GM21717 (cell line): ENCODE data around the gene PIP5K1A.
"Not testable (repeated sequence)": the region's sequence is repeated elsewhere in the genome, so short reads cannot be mapped to it uniquely, and the experiment has no call there.

Source experiments
- ATAC-seq: cut with Tn5 transposase; IDR thresholded peaks from one replicate; pipeline ENCODE4 v1.9.1; 2021; ENCODE audit warnings: mild to moderate bottlenecking, moderate library complexity; ENCODE audit not compliant: unreplicated experiment

Gene PIP5K1A

GRCh38 chr1:151198254-151199127 is at the start of gene PIP5K1A:
Gene PIP5K1A (plus strand): TSS chr1:151198552. CDS start chr1:151198997, 445 bp downstream.
- peak; percentile 74 for ATAC-seq

GRCh38 chr1:151156515-151156819 is 41.9 kb upstream of the PIP5K1A start, which contains the start of gene TNFAIP8L2:
Gene TNFAIP8L2 (plus strand): TSS chr1:151156649. CDS start chr1:151158698, 2,049 bp downstream.
- ATAC-seq: peak; percentile 62

GRCh38 chr1:151157067-151157531 is 41.3 kb upstream of the PIP5K1A start:
- no peak for ATAC-seq

- ATAC-seq: no peak
Measured at GRCh38 chr1:151158326-151158725, 40.0 kb upstream of the PIP5K1A start.

GRCh38 chr1:151158751-151159251 is 39.6 kb upstream of the PIP5K1A start:
- ATAC-seq: no peak

- ATAC-seq: no peak
Measured at GRCh38 chr1:151159373-151159772, 39.0 kb upstream of the PIP5K1A start.

- no peak for ATAC-seq
Measured at GRCh38 chr1:151164732-151165280, 33.5 kb upstream of the PIP5K1A start.

GRCh38 chr1:151165281-151165737 is 33.0 kb upstream of the PIP5K1A start:
- no peak for ATAC-seq

GRCh38 chr1:151165738-151166504 is 32.4 kb upstream of the PIP5K1A start, which contains the start of the genes LYSMD1 and SCNM1:
Gene LYSMD1 (minus strand): TSS chr1:151165902. CDS start chr1:151165258, 644 bp downstream.
Gene SCNM1 (plus strand): TSS chr1:151166144. CDS start chr1:151166153, 9 bp downstream.
- ATAC-seq: peak; percentile 74

GRCh38 chr1:151166505-151166956 is 31.8 kb upstream of the PIP5K1A start:
- ATAC-seq: peak; percentile 7

- no peak for ATAC-seq
Measured at GRCh38 chr1:151167116-151167515, 31.2 kb upstream of the PIP5K1A start.

GRCh38 chr1:151171190-151171589 is 27.2 kb upstream of the PIP5K1A start:
- ATAC-seq: no peak

- no peak for ATAC-seq
Measured at GRCh38 chr1:151175041-151175741, 23.2 kb upstream of the PIP5K1A start.

- no peak for ATAC-seq
Measured at GRCh38 chr1:151175863-151176262, 22.5 kb upstream of the PIP5K1A start, which contains the start of gene TMOD4. Gene TMOD4 (minus strand): TSS chr1:151175981. CDS start chr1:151174875, 1,106 bp downstream.

GRCh38 chr1:151176514-151177045 is 21.8 kb upstream of the PIP5K1A start:
- ATAC-seq: no peak

- ATAC-seq: no peak
Measured at GRCh38 chr1:151184211-151184610, 14.1 kb upstream of the PIP5K1A start.

GRCh38 chr1:151187205-151187604 is 11.1 kb upstream of the PIP5K1A start:
- no peak for ATAC-seq

- not testable (repeated sequence) for ATAC-seq
Measured at GRCh38 chr1:151188667-151189066, 9.7 kb upstream of the PIP5K1A start.

GRCh38 chr1:151189637-151190445 is 8.5 kb upstream of the PIP5K1A start, which contains the start of gene VPS72:
Gene VPS72 (minus strand): TSS chr1:151190197. CDS start chr1:151190121, 76 bp downstream.
- peak; percentile 76 for ATAC-seq
